Fibroblast of skin of right biceps (primary cell): ENCODE measurements around the gene FRMD3.
A peak's percentile ranks its signal among the peaks of the same experiment; 100 is the strongest.

Experiments used
- DNase-seq: peaks from one replicate; pipeline ENCODE4 v3.0.0-alpha.2; 2013

The FRMD3 gene

DNA sequence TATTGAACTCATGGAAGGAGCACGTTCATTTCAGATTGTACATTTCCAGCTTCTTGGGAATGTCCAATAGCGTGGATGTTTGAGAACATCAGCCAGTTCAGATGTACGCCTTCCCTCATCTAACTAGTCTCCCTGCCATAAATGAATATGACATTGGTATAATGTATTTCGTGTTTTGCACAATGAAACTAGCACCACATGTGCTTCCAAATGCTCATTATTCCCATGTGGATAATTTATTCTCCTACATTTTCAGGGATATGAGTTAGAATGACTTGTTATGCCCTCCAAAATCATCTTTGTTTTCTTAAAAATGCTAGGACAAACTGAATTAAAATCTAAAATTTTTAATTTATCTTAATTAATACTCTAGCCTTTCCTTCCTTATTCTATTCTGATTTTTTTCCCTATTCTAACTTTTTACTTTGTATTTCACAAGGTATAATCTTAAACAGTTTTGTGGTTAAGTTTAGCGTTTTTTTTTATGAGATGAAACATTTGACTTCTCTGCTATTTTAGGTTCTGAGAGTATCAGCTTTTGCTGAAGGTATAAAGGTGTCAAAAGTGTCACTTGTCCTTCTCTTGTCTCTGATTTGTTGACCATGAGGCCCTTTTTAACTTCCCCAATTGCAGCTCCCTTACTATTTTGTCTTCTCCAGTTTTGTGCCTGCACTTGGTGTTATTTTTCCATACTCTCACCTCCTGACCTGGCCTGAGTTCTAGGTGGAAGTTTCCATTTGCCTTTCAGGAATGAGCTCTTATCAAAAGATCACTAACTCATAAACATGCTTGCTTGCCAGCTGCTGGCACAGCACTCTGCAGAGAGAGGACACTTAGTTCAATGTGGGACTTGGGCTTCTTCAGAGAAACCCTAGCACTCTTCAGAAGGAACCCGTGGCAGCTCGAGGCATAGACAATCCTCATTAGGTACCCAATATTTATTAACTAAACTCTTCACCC lies 106.8 kb downstream of the FRMD3 start:
- DNase-seq, result no peak

DNA sequence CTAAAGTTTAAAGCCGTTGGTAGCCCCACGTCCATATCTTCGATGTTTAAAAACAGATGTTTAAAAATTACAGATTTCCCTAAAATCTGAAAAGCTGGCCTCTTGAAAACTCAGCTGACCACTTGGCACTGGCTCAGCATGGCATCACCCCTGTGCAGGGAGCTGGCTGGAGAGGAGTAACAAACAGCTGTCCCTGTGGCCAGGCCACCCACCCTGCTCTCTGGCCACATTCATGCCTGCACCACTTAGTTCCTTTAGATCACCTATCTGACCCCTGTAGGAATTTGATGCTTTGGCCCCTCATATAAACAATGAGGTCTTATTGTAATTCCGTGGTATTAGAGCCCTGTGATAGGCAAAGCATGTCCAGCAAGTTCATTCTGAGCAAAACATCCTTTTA lies 107.5 kb downstream of the FRMD3 start:
- DNase-seq, result no peak

DNA sequence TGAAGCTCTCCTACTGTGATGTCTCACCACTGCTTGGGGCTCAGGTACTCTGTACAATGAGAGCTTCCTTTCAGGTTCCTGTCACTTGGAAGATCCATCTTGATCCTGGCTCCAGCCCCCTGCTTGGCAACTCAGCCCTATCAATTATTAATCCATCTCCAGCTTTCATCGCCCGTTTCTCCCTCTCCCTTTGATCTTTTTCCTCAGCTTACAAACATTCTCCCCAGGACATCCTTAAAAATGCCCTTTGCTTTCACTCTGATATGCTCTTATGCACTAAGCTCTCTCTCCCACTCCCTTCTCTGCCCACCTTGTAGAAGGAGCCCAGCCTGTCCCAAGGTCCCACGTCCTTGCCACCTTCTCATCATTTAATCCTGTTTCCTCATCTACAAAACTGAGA lies 109.0 kb downstream of the FRMD3 start:
- DNase-seq, result no peak

DNA sequence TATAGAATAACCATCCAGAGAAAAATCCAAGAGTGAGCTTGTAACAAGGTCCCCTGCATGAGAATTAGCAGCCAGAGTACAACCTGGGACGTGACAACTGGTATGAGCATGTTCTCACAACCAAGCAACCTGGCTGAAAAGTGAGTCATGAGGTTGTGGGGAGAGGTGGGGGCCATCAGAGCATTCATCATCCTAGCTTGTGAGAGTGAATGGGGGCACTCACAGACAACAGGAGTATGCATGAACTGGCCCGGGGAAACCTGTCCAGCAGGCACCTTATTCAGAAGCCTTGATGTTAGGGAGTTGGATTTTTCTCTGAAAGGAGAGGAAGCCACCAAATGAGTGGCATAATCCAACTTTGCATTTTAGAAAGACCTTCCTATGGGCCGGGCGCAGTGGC lies 113.0 kb downstream of the FRMD3 start:
- DNase-seq, result no peak

DNA sequence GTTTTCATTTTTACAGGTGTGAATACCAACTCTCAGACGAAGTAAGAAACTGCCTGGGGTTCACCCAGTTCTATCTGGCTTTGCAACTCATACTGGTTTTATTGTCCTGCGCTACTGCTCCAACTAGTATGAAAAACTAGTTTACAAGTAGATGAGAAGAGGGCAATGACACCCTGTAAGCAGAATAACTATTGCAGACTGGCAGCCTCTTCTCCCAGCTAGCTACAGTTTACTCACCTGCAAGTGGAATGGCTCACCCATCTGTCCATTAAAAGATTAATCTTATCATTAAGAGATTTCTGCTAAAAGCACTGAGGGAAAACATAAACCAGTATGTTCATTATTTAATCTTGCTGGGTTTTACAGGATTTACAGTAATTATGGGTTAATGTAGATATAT lies 113.4 kb downstream of the FRMD3 start:
- no peak for DNase-seq

DNA sequence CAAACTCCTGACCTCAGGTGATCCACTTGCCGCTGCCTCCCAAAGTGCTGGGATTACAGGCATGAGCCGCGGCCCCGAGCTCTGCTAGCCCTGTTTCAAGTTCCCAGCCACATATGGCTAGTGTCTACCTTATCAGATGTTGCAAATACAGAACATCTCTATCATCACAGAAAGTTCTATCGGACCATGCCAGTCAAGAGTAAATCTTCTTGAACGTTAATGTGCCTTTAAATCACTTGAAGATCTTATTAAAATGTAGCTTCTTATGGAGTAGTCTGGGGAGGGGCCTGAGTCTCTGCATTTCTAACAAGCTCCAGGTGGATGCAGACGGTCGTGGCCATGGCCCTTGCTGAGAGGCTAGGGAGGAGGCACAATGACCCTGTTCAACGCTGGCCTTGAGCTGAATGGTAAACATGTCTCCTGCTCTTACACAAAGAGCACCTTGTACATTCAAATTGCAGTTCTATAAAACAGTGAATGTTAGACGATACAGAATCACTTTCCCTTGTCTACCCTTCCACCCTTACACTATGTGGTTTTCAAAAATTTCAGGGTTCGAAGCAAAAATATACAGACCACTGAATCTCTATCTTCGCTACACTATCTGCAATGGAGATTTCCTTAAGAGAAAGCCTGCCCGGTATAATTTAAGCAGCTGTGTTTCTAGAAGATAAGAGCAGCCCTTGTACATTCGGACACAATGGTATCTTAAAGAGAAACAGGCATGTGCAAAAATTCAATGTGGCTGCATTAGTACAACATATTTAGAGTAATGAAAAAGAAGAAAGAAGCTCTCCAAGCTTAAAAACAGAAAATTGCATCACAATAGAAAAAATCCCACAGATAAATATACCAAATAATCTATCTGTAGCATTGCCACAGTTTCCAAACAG lies 114.1 kb downstream of the FRMD3 start:
- DNase-seq, result no peak

DNA sequence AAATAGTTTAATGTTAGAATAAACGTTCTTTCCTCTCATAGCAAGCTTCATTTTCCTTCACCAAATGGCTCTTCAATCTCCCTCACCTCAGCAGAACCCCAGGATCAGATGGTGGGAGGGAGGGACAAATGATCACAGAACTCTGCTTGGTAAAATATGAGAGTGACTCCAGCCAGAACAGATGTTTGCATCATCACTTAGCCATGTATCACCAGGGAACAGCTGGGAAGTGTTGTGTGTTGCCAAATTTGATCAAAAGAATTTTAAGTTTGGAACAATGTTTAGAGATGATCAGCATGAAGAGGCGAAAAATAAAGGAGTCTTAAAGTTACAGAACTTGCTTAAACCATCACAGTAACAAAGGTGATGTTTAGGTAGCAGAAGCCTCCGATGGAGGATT lies 115.7 kb downstream of the FRMD3 start:
- no peak for DNase-seq

DNA sequence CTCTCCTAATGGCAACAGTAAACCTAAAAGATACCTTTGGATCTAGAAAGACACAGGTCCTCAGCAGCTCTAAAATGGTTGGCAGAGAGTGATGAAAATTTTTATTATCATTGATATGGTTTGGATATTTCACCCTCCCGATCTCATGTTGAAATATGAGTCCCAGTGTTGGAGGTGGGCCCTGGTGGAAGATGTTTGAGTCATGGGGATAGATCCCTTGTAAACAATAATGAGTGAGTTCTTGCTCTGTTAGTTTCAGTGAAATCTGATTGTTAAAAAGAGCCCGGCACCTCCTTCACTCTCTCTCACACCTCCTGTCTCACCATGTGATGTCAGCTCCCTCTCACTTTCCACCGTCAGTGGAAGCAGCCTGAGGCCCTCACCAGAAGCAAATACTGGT lies 117.7 kb downstream of the FRMD3 start:
- no peak for DNase-seq

DNA sequence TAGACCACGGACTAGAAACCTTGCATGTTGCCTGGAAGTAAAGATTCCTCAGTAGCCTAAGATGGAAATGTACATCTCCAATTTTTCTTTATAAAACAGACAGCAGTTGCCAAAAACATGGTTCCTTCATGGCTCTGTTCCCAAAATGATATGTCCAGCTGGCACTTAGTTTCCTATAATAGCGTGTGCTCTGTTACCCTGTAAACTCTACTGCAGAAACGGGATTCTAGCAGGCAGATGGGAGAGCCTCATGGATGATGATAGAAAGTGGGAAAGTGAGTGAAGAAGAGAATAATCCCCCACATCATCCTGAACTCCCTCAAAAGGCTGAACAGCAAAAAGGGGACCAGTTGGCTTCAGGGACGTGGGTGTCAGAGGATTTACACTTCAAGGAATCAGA lies 118.2 kb downstream of the FRMD3 start:
- DNase-seq, result no peak

DNA sequence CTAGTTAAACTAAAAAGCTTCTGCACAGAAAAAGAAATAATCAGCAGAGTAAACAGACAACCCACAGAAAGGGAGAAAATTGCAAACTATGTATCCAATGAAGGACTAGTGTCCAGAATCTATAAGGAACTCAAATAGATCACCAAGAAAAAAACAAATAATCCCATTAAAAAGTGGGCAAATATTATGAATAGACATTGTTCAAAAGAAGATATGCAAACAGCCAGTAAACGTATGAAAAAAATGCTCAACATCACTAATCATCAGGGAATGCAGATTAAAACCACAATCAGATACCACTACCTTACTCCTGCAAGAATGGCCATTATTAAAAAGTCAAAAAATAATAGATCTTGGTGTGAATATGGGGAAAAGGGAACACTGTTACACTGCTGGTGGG lies 119.9 kb downstream of the FRMD3 start:
- no peak for DNase-seq

DNA sequence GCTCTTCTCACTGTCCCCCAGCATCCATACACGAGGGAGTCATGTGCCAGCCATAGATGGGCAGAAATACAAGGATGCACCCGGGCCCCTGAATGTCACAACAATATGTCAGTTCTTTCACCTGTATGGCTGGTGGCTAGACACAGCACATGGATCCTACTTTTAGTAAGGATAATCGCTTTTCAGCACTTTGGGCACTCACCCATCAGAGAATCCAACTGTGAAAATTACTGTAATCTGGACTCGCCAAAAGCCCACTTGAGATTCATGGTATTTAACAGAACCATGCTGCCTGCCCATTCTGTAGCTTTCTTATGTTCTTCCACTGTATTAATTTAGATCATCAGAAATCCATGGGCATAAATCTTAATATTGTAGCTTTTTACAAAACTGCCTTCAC lies 124.8 kb downstream of the FRMD3 start:
- DNase-seq, result no peak

DNA sequence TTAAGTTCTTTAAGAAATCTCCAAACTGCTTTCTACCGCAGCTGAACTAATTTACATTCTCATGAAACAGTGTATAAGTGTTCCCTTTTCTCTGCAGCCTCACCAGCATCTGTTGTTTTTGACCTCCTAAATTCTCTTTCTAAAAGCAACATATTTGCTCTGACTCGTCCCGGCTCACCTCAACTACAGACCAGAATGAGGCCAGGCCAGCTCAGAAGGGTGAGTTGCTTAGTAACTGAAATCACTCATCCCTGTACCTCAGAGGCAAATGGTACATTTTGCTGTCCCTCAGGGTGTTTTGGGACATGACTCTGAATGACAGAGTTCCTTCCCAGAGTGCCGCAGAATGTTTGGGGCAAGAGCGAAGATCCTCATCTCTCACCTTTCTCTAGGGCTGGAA lies 127.5 kb downstream of the FRMD3 start:
- DNase-seq, result no peak

DNA sequence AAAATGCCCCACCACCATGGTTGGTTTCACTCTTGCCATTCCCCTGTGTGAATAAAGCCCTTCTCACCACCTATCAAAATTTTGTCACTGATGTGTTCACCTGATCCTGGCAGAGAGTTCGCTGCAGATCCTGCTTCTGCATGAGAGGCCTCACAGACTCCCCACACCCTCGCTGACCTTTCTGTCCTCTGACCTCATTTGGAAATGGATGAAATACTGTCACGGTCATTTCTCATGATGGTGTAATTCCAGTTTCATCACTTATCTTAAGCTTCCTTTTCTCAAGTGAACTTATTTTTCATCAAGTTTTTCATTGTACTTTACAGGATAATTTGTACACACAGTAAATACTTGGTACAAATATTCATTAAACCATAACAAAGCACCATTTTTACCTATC lies 131.3 kb downstream of the FRMD3 start:
- DNase-seq, result no peak

DNA sequence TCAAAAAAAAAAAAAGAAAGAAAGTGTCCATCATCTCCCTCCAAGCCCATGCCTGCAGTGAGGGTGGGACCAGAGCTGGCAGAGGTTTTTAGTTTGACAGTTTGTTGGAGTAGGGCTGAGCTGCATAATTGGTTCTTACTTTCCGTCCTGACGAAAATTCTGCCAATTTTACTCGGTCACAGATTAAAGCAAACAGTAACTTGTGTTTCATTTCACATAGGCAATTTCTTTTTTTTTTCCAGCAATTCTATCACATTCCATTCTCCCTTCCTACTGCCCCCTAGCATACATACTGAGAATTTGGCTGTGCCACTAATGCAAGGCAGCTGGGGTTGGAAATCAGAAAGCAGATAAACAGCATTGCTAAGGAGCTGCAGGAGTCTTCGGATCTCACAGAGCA lies 132.4 kb downstream of the FRMD3 start:
- no peak for DNase-seq

DNA sequence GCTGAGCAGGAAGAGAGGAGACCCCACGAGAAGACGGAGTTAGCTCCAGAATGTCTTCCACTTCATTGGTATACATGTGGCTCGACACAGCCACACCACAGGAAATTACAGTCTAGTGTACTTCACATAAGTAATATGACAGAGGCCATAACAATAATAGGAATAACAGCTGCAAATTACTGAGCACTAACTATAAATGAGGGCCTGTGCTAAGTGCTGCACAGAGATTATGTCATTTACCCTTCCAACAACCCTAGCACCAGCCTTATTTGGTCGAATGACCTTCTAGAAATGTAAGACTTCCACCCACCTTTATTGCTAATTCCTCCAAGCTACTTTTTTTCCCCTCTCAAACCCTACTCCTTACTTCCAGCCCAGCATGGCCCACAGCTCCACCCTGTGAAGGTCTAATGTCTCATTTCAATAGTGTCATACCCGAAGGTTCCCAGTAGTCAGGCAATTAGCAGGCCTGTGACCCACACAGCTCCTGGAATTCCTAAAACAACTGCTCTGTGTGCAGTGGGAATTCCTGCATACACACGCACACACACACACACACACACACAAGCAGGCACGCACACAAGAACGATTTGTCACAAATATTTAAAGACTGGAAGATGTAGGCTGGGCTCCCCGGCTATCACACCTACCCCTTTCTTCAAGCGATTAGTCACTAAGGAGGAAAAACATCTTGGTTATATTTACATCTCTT lies 134.5 kb downstream of the FRMD3 start:
- DNase-seq, result peak; percentile 88

DNA sequence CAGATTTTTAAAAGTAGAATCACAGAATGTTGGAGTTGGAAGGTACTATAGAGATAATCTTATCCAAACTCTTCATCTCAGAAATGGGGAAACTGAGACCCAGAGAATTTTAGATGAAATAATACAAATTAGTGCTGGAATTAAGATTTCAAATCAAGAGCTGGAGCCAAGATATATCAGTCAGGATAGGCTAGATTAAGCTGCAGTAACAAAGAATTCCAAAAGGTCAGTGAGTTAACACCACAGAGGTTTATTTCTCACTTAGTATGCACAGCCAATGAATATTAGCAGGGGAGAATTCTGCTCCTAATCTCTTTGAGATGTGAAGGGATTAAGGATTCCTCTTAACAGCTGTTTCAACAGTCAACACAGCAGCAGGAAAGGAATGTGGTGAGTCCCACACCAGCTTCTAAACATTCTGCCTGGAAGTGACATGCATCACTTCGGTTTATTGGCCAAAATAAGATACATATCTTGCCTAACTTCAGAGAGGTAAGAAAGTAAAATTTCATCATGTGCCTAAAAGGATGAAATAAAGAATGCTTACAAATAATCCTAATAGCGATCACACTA lies 136.8 kb downstream of the FRMD3 start:
- DNase-seq, result peak; percentile 55

DNA sequence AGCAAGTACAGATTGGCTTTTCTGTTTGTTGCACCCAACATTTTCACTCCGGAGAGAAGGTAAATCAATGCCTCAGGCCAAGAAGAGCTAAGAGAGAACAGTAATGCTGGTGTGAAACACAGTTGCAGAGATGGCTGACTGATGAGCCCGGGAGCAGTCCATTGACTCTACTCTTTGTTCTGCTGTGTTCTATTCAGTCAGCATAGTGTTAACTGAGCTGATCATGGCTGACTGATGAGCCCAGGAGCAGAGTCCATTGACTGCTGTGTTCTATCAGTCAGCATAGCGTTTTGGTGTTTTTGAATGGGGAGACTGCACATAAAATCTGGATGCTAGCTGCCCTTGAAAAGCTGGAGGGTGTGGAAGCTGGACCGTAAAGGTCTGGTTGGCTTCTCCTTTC lies 141.4 kb downstream of the FRMD3 start:
- DNase-seq, result no peak

DNA sequence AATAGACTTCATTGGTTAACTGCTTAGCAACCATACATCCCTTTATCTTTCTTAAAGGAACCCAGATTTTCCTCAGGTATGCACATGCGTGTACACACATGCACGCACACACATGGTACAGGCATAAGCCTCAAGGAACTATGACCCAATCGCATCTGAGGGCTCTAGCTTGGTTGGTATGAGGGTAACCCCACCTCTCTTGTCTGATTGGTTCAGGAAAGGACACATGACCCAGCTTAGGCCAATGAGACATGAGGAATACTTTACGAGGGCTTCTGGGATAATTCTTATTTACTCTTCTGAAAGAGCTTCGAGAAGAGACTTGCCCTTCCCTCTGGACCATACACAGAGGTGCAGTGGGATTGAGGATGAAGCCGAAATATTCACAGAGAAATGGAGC lies 141.9 kb downstream of the FRMD3 start:
- DNase-seq, result no peak

DNA sequence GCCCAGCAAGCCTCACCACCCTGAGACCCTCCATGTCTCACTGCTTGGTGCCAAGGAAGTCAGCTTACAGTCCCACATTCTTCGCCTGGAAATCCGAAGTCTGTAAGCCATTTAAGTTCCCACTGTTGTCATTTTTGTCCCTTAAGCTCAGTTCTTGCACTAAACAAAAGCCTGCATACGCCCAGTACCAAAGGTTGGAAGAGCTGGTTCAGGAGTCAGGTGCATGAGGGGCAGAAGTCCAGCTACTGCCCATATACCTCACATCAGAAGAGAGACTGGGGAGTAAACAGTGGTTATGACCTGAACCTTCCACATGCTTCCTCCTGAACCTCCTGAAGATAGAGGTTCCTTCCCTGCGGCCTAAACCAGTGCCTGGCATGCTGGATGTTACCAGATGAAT lies 146.0 kb downstream of the FRMD3 start:
- DNase-seq, result no peak

DNA sequence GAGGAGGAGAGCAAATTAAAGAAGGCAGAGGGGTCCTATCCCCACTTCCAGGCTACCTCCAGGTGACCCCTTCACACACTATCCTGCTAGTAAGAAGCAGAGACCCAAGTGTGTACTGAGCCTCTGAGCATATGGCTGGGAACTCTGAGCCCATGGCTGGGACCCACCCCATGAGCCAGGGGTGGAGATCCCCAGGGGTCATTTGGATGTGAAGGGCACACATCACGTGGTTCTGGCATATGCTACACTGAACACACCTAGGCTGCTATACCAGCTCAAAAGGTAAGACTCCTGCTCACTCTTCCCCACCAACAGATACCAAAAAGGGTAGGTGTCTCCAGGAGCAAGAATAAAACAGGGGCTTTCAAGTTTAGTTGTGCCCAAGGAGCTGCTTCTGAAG lies 149.9 kb downstream of the FRMD3 start:
- no peak for DNase-seq

DNA sequence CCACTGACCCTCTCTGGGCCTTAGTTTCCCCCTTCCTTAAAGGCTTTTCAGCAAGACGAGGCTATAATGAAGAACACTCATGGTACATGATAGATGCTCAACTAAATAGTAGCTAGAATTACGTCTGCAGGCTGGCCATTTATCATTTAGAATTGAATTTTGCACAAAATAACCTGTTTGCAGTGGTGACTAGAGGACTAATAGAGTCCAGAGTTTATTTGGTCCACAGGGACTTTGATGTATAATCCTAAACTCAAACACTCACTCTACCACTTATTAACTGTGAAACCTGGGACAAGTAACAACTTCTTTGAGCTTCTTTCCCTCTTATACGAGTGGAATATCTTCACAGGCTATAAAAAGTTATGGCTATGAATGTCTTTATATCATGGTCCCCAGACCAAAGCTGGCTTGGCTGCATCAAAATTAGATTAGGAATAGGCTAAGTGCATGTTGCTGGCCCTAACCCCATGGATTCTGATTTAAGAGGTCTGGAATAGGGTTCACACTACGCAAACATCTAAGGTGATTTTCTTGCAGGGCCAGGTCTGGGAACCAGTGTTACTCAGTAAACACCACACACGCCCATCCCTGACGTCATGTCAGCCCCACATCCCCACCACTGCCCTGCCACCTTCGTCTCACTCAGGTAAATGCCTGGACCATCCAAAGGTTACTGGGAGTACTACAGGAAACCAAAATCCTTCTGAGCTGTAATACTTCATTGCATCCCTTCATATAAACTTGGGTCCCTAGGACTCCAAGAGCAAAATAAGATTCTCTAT lies 150.6 kb downstream of the FRMD3 start:
- DNase-seq, result no peak

DNA sequence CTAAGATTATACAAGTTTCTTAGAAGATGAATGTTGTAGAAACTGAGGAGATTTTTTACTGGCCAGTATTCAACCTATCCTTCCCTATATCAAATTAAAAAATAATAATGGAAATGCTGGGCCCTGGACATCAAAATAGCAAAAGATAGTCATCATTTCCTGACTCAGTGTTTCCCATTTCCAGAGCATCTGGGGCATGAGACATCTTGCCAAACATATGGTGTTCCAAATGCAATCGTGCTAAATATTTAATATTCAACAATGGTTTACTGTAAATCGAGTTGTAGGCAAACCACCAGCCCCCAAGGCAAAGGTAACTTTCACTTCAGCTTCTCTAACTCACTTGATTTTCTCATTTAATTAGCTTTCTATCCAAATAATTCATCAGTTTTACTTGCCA lies 152.9 kb downstream of the FRMD3 start:
- DNase-seq, result peak; percentile 69
